IMR-90 (cell line): Measurements from ENCODE around the gene TLNRD1. TPM values are rescaled to one million over a fixed set of nuclear protein-coding genes. Genes with fewer than 3 reads are reported as not detected.

Experiments
- ATAC-seq: fragments of 200-7000 bp; cut with Tn5 transposase; 2 replicates; pipeline ENCODE4 v1.9.1; 2020; ENCODE audit warnings: low read depth, mild to moderate bottlenecking, moderate library complexity
- BruUV-seq: library from RNA; stranded (reverse); fragments of 400-500 nt; replicated peaks from 2 replicates; lab custom pipeline; 2021; lab: Mats Ljungman, UMichigan
- CTCF ChIA-PET: fragments of 300-600 bp; formaldehyde crosslinking; extraction: SDS; loops from one replicate; lab custom pipeline; 2021; ENCODE audit warnings: antibody characterized with exemption; lab: Yijun Ruan, JAX
- POLR2A ChIA-PET: fragments of 300-600 bp; sonication (Branson Sonifier 250); formaldehyde crosslinking; loops from one replicate; lab custom pipeline; 2022; ENCODE audit warnings: antibody characterized with exemption; ENCODE audit not compliant: unreplicated experiment; lab: Charles Lee
- DNase-seq: peaks from one replicate; pipeline ENCODE4 v3.0.0; 2013
- H2AFZ ChIP-seq: replicated peaks from 2 replicates; pipeline ENCODE3; 2013; ENCODE audit warnings: low read length, mild to moderate bottlenecking; ENCODE audit not compliant: poor library complexity
- H2AK5ac ChIP-seq: 2 replicates; pipeline ENCODE4 v1.6.1; 2013; ENCODE audit warnings: low read depth, low read length, inconsistent platforms
- H2AK9ac ChIP-seq: replicated peaks from 2 replicates; pipeline ENCODE3; 2013; ENCODE audit warnings: mild to moderate bottlenecking, low read depth, low read length, moderate library complexity; ENCODE audit not compliant: poor library complexity
- H2BK120ac ChIP-seq: 2 replicates; pipeline ENCODE4 v1.6.1; 2013; ENCODE audit warnings: low read depth, low read length, inconsistent platforms
- H2BK15ac ChIP-seq: 3 replicates; pipeline ENCODE4 v1.6.1; 2013; ENCODE audit warnings: low read depth, low read length, inconsistent platforms
- H2BK20ac ChIP-seq: 2 replicates; pipeline ENCODE4 v1.6.1; 2013; ENCODE audit warnings: low read depth, mild to moderate bottlenecking, inconsistent platforms, low read length, moderate library complexity
- H2BK5ac ChIP-seq: 2 replicates; pipeline ENCODE4 v1.6.1; 2013; ENCODE audit warnings: mild to moderate bottlenecking, low read depth, low read length, inconsistent platforms; ENCODE audit not compliant: poor library complexity, severe bottlenecking
- H3K14ac ChIP-seq: replicated peaks from 2 replicates; pipeline ENCODE4 v1.6.1; 2013; ENCODE audit warnings: low read depth, low read length, inconsistent platforms
- H3K18ac ChIP-seq: 2 replicates; pipeline ENCODE4 v1.6.1; 2013; ENCODE audit warnings: low read depth, low read length, control low read depth
- H3K23ac ChIP-seq: 2 replicates; pipeline ENCODE4 v1.6.1; 2013; ENCODE audit warnings: low read depth, low read length, inconsistent platforms
- H3K27ac ChIP-seq: 2 replicates; pipeline ENCODE4 v1.5.1; 2013; ENCODE audit warnings: mild to moderate bottlenecking, control low read depth, low read length; ENCODE audit not compliant: insufficient read depth
- H3K27me3 ChIP-seq: 2 replicates; pipeline ENCODE4 v1.6.1; 2013; ENCODE audit warnings: low read length; ENCODE audit not compliant: control insufficient read depth, insufficient read depth
- H3K36me3 ChIP-seq: 2 replicates; pipeline ENCODE4 v1.6.1; 2013; ENCODE audit warnings: low read length, mixed read lengths; ENCODE audit not compliant: control insufficient read depth, insufficient read depth
- H3K4ac ChIP-seq: 2 replicates; pipeline ENCODE4 v1.6.1; 2013; ENCODE audit warnings: low read depth, low read length, inconsistent platforms
- H3K4me1 ChIP-seq: 2 replicates; pipeline ENCODE4 v1.6.1; 2013; ENCODE audit warnings: low read length, mixed read lengths; ENCODE audit not compliant: control insufficient read depth, insufficient read depth
- H3K4me2 ChIP-seq: 2 replicates; pipeline ENCODE4 v1.6.1; 2013; ENCODE audit warnings: low read depth, mild to moderate bottlenecking, control low read depth, low read length, moderate library complexity
- H3K4me3 ChIP-seq: 2 replicates; pipeline ENCODE4 v1.5.1; 2013; ENCODE audit warnings: low read depth, mild to moderate bottlenecking, control low read depth, low read length, moderate library complexity; ENCODE audit not compliant: insufficient read depth
- H3K56ac ChIP-seq: 2 replicates; pipeline ENCODE4 v1.6.1; 2013; ENCODE audit warnings: low read length, inconsistent platforms; ENCODE audit not compliant: insufficient read depth; ENCODE audit errors: extremely low read depth
- H3K79me1 ChIP-seq, 2 experiments: 2 replicates each; pipeline ENCODE4 v1.6.1; 2013; ENCODE audit warnings: low read length in 2 of 2, inconsistent platforms in 1 of 2, low read depth in 1 of 2
- H3K9ac ChIP-seq: 2 replicates; pipeline ENCODE4 v1.6.1; 2013; ENCODE audit warnings: low read depth, low read length, control low read depth
- H3K9me1 ChIP-seq: 2 replicates; pipeline ENCODE4 v1.6.1; 2013; ENCODE audit warnings: low read length, inconsistent platforms; ENCODE audit not compliant: insufficient read depth
- H3K9me3 ChIP-seq: 2 replicates; pipeline ENCODE4 v1.6.1; 2013; ENCODE audit warnings: low read length; ENCODE audit not compliant: control insufficient read depth, insufficient read depth
- H4K20me1 ChIP-seq: 2 replicates; pipeline ENCODE4 v1.6.1; 2013; ENCODE audit warnings: low read length, inconsistent platforms; ENCODE audit not compliant: insufficient read depth
- H4K5ac ChIP-seq: 2 replicates; pipeline ENCODE4 v1.6.1; 2013; ENCODE audit warnings: mild to moderate bottlenecking, low read depth, low read length, control low read depth
- H4K8ac ChIP-seq, 2 experiments: 2 replicates each; pipeline ENCODE4 v1.6.1; 2013; ENCODE audit warnings: low read depth in 2 of 2, low read length in 2 of 2, control low read depth in 1 of 2, inconsistent platforms in 1 of 2
- H4K91ac ChIP-seq: 2 replicates; pipeline ENCODE4 v1.6.1; 2013; ENCODE audit warnings: low read depth, low read length, inconsistent platforms; ENCODE audit not compliant: insufficient read depth
- BHLHE40 ChIP-seq: fragments of 150-350 bp; IDR thresholded peaks from 2 replicates; pipeline ENCODE4 v1.6.1; 2016; ENCODE audit warnings: mild to moderate bottlenecking, low read depth, low read length
- CEBPB ChIP-seq: IDR thresholded peaks from 2 replicates; pipeline ENCODE4 v1.6.1; 2012; ENCODE audit warnings: low read depth, low read length, improper control_type of control experiment
- CHD1 ChIP-seq: IDR thresholded peaks from 2 replicates; pipeline ENCODE4 v1.6.1; 2012; ENCODE audit warnings: low read depth, low read length, improper control_type of control experiment
- ELK1 ChIP-seq: fragments of 150-350 bp; IDR thresholded peaks from 2 replicates; pipeline ENCODE4 v1.6.1; 2016; ENCODE audit warnings: low read depth, mild to moderate bottlenecking, low read length, moderate library complexity, borderline replicate concordance
- FOS ChIP-seq: fragments of 150-350 bp; IDR thresholded peaks from 2 replicates; pipeline ENCODE4 v1.6.1; 2016; ENCODE audit warnings: low read depth, low read length
- MAFK ChIP-seq: IDR thresholded peaks from 2 replicates; pipeline ENCODE4 v1.6.1; 2012; ENCODE audit warnings: low read depth, low read length, improper control_type of control experiment
- MAZ ChIP-seq: IDR thresholded peaks from 2 replicates; pipeline ENCODE4 v1.6.1; 2012; ENCODE audit warnings: low read depth, mild to moderate bottlenecking, low read length, improper control_type of control experiment, moderate library complexity, borderline replicate concordance
- MXI1 ChIP-seq: IDR thresholded peaks from 2 replicates; pipeline ENCODE4 v1.6.1; 2012; ENCODE audit warnings: low read depth, mild to moderate bottlenecking, low read length, moderate library complexity, borderline replicate concordance
- NFE2L2 ChIP-seq: fragments of 150-350 bp; IDR thresholded peaks from 2 replicates; pipeline ENCODE4 v1.6.1; 2016; ENCODE audit warnings: low read depth, mild to moderate bottlenecking, low read length
- POLR2A ChIP-seq: IDR thresholded peaks from 2 replicates; pipeline ENCODE4 v1.6.1; 2012; ENCODE audit warnings: mild to moderate bottlenecking, low read depth, low read length
- RCOR1 ChIP-seq: IDR thresholded peaks from 2 replicates; pipeline ENCODE4 v1.6.1; 2012; ENCODE audit warnings: mild to moderate bottlenecking, low read length, improper control_type of control experiment; ENCODE audit not compliant: insufficient replicate concordance
- RFX5 ChIP-seq: IDR thresholded peaks from 2 replicates; pipeline ENCODE4 v1.8.0; 2012; ENCODE audit warnings: low read depth, mild to moderate bottlenecking, low read length, moderate library complexity
- SMC3 ChIP-seq: fragments of 150-350 bp; IDR thresholded peaks from 2 replicates; pipeline ENCODE4 v1.6.1; 2016; ENCODE audit warnings: low read depth, mild to moderate bottlenecking, antibody characterized with exemption, low read length, moderate library complexity
- WGBS, 2 experiments: methylation state at CpG; one replicate each; pipeline versions ENCODE4 v1.1.5 to v1.1.7; 2013; ENCODE audit warnings: missing lambda C conversion rate in 2 of 2; ENCODE audit not compliant: insufficient read length in 1 of 2; ENCODE audit errors: extremely low coverage in 2 of 2; 5-methylcytosine and 5-hydroxymethylcytosine counted together
- dilution Hi-C: fragments of 300-500 bp; cut with HindIII; formaldehyde crosslinking; loops from one replicate; pipeline ENCODE4 v1.14.3; 2018; ENCODE audit warnings: low sequenced_read_pairs; ENCODE audit not compliant: unreplicated experiment
- in situ Hi-C: fragments of 300-500 bp; cut with MboI; formaldehyde crosslinking; loops from 3 replicates; pipeline ENCODE4 v1.14.3; 2019; ENCODE audit warnings: low sequenced_read_pairs, inconsistent platforms, mixed read lengths
- intact Hi-C: fragments of 100-400 bp; cut with micrococcal nuclease; formaldehyde crosslinking; loops from 2 replicates; pipeline ENCODE4 v1.10.0; 2022
- polyA plus RNA-seq, 3 experiments: library from polyadenylated mRNA; depleted of rRNA; stranded (reverse); fragments of >200 nt; gene quantifications; 2 replicates each; pipeline ENCODE4 v1.2.3, GENCODE V29; 2012; ENCODE audit warnings: low replicate concordance in 1 of 3
- total RNA-seq: library from RNA; depleted of rRNA; stranded (reverse); fragments of >200 nt; gene quantifications from 2 replicates; pipeline ENCODE4 v1.2.3, GENCODE V29; 2012

Gene TLNRD1
- total and polyA plus RNA-seq, 2 of the 4 experiments (the other 2 are of a cell fraction), result 2.2 to 6.8 TPM

DNA sequence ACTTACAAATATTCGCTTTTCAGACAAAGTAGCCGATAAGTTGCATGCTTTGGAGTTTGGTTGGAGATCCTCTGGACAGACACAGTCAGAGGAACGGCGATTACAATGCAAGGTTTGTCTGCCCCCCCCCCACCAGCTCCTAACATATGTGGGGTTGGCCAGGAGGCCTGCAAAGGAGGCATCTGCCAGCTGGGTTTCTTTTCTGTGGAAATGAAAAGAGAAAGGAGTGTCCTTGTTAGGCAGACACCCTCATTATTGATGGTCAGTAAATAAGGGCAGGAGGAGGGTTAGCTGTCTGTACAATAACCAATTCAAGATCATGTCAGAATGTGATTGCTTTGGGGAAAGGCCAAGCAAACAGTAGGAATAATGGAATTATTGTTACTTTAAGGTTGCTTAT lies 49.1 kb downstream of the TLNRD1 start:
- no CpG with 5 or more reads among the region's 4 CpGs for WGBS, 2 experiments
- no TSS peak for BruUV-seq
- peaks cover 14% of the 10 kb centered on the region for H3K27me3 ChIP-seq
- H2BK15ac ChIP-seq, result no peak overlapping the region
- no peak overlapping the region for H3K9ac ChIP-seq
- intact Hi-C loops (no loop called here), in situ Hi-C loops (no loop called here), dilution Hi-C loops (no loop called here)
- H3K4me1 ChIP-seq, result no peaks in the 10 kb centered on the region
- no peak overlapping the region for H3K4me3 ChIP-seq
- H2BK20ac ChIP-seq, result no peak overlapping the region
- no peaks in the 10 kb centered on the region for H4K20me1 ChIP-seq
- no peak overlapping the region for H4K91ac ChIP-seq
- no peak overlapping the region for H3K4ac ChIP-seq
- H3K14ac ChIP-seq, result no peak overlapping the region
- no peak overlapping the region for H2AFZ ChIP-seq
- ATAC-seq, result no peak
- TF ChIP-seq BHLHE40, result no peak
- TF ChIP-seq NFE2L2, result no peak
- TF ChIP-seq MXI1, result no peak
- no peak for TF ChIP-seq POLR2A
- TF ChIP-seq CEBPB, result no peak
- no peak for TF ChIP-seq MAZ
- no peak for TF ChIP-seq SMC3
- no peak for TF ChIP-seq RFX5
- no peak for TF ChIP-seq MAFK
- TF ChIP-seq RCOR1, result no peak
- TF ChIP-seq CHD1, result no peak
- TF ChIP-seq ELK1, result no peak
- no peak for TF ChIP-seq FOS
- H3K18ac ChIP-seq, result no peak overlapping the region
- H3K9me1 ChIP-seq, result peaks cover 3% of the 10 kb centered on the region; the same call in 1 of the 2 replicates
- no peak overlapping the region for H4K5ac ChIP-seq
- ChIA-PET POLR2A (no interaction called here), CTCF (no interaction called here)
- no peak overlapping the region for H2AK5ac ChIP-seq
- H3K79me1 ChIP-seq, result no peaks in the 10 kb centered on the region
- peaks cover 7% of the 10 kb centered on the region for H3K9me3 ChIP-seq
- no peak overlapping the region for H3K27ac ChIP-seq
- H3K36me3 ChIP-seq, result no peaks in the 10 kb centered on the region
- no peak overlapping the region for H3K4me2 ChIP-seq
- no peak overlapping the region for H3K56ac ChIP-seq
- H2AK9ac ChIP-seq, result no peak overlapping the region
- no peak overlapping the region for H2BK5ac ChIP-seq
- no peak overlapping the region for H4K8ac ChIP-seq
- no peak overlapping the region for H2BK120ac ChIP-seq
- no peak for DNase-seq
- no peak overlapping the region for H3K23ac ChIP-seq
